Spleen (tissue), 11 donors: Measurements from ENCODE around the gene THBS2. TPM values are rescaled to one million over a fixed set of nuclear protein-coding genes. Genes with fewer than 3 reads are reported as not detected.

Source experiments
- DNase-seq: peaks from one replicate; pipeline ENCODE4 v3.0.0-alpha.2; 2020
- H3K27ac ChIP-seq, 8 donors: fragments of 200-600 bp; sonication (generic) in 7 of 8; 1 replicate in 4 of 8; 2 replicates in 4 of 8; pipeline versions ENCODE4 v1.5.0 to v1.8.0; 2016 to 2021; ENCODE audit warnings: inconsistent platforms in 4 of 8, mild to moderate bottlenecking in 4 of 8, moderate library complexity in 1 of 8
- H3K27me3 ChIP-seq, 7 donors: fragments of 200-600 bp; sonication (generic) in 6 of 7; replicated peaks in 1 of 7; 1 replicate in 4 of 7; 2 replicates in 3 of 7; pipeline versions ENCODE4 v1.5.0 to v1.8.0; 2016 to 2021; ENCODE audit warnings: inconsistent platforms in 3 of 7, mild to moderate bottlenecking in 1 of 7
- H3K36me3 ChIP-seq, 6 donors: fragments of 200-600 bp; sonication (generic) in 5 of 6; 1 replicate in 4 of 6; 2 replicates in 2 of 6; pipeline versions ENCODE4 v1.5.0 to v1.8.0; 2016 to 2021; ENCODE audit warnings: inconsistent platforms in 2 of 6
- H3K4me1 ChIP-seq, 6 donors: fragments of 200-600 bp; sonication (generic) in 5 of 6; 1 replicate in 3 of 6; 2 replicates in 3 of 6; pipeline versions ENCODE4 v1.5.0 to v1.8.0; 2016 to 2021; ENCODE audit warnings: inconsistent platforms in 3 of 6
- H3K4me3 ChIP-seq, 8 donors: fragments of 200-600 bp; sonication (generic) in 7 of 8; 1 replicate in 4 of 8; 2 replicates in 4 of 8; pipeline versions ENCODE4 v1.5.0 to v1.8.0; 2016 to 2021; ENCODE audit warnings: inconsistent platforms in 4 of 8, mild to moderate bottlenecking in 4 of 8, moderate library complexity in 2 of 8
- H3K9me3 ChIP-seq, 8 donors: fragments of 200-600 bp; sonication (generic) in 7 of 8; 1 replicate in 4 of 8; 2 replicates in 4 of 8; pipeline versions ENCODE4 v1.5.0 to v1.8.0; 2016 to 2021; ENCODE audit warnings: inconsistent platforms in 4 of 8
- POLR2A ChIP-seq, 3 donors: fragments of 450-650 bp; IDR thresholded peaks; one replicate each; pipeline ENCODE4 v1.5.1; 2017; ENCODE audit warnings: antibody characterized with exemption in 3 of 3, mild to moderate bottlenecking in 1 of 3
- POLR2AphosphoS5 ChIP-seq, 3 donors: sonication (generic); formaldehyde crosslinking; IDR thresholded peaks; one replicate each; pipeline ENCODE4 v1.5.1; 2017; ENCODE audit warnings: antibody characterized with exemption in 3 of 3
- WGBS, 5 donors: extraction: QIAGEN DNeasy Blood & Tissue Kit in 3 of 5; methylation state at CpG; one replicate each; pipeline versions ENCODE4 v1.1.5 to v1.1.7; 2013 to 2018; 5-methylcytosine and 5-hydroxymethylcytosine counted together
- intact Hi-C: fragments of 100-400 bp; cut with DNase I; formaldehyde crosslinking; loops from one replicate; pipeline ENCODE4 v1.15.0; 2023; ENCODE audit warnings: low total_unique reads
- polyA plus RNA-seq, 3 donors: library from polyadenylated mRNA; stranded (reverse); fragments of 200-250 nt; gene quantifications; one replicate each; pipeline ENCODE4 v1.2.1, GENCODE V29; 2013
- total RNA-seq, 7 donors: library from RNA; depleted of rRNA in 3 of 7; stranded (reverse); fragments of >200 nt in 3 of 7; fragmentation: NEBNext Ultra II Directional in 4 of 7; extraction: Animal tissue kit (Norgen Biotek cat#: 25700) in 4 of 7; gene quantifications; one replicate each; pipeline versions ENCODE4 v1.1.0 to v1.2.1, GENCODE V29; 2016 to 2021
- TF ChIP-seq, protein P1 (sequence below), 11 experiments: fragments of 200-600 bp in 7 of 11; fragments of 450-650 bp in 4 of 11; sonication (generic) in 4 of 11; IDR thresholded peaks in 8 of 11; conservative IDR thresholded peaks in 3 of 11; 1 replicate in 7 of 11; 2 replicates in 4 of 11; pipeline versions ENCODE4 v1.4.0 to v1.8.0; 2016 to 2021; ENCODE audit warnings: antibody characterized with exemption in 11 of 11, inconsistent platforms in 4 of 11, mild to moderate bottlenecking in 1 of 11
- donor health status: healthy with polysubstance abuse.
- donor health status: DM: no; HTN: no; CAD: no; lungs with moderate emphysema.
- donor health status: DM: no; HTN: no; CAD: no.
- donor health status: Bipolar disorder and iron deficiency.
- donor health status: healthy.
- donor health status: DM: no; HTN: no; CAD: no.
- donor health status: DM: yes; HTN: yes; CAD: no.

Gene THBS2
- total and polyA plus RNA-seq, 10 donors, result 1.2 to 24.9 (median 5.7) TPM

DNA sequence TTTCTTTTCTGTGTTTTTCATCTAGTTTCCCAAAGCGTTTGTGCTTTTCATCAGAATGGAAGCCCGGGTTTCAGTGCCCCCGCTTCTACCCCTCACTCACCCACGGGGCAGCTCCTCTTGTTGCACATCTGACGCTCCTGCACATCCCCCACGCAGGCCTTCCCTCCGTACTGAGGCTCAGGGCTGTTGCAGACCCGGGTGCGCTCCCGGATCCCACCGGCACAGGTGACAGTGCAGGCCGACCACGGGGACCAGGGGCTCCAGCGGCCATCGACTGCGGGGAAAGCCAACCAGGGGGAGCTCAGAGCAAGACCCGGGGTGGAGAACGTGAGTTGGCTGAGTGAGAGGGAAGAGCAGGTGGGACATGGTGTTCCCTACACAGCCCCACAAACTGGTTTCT is 19.0 kb downstream of the THBS2 start:
- 85 to 96% (median 94%) methylated on average over 12 to 18 of the region's 18 CpGs for WGBS, 5 donors
- no peak for DNase-seq
- peaks cover 0 to 24% (median 0%) of the 10 kb centered on the region in 8 donors for H3K9me3 ChIP-seq
- no peaks in the 10 kb centered on the region for H3K27me3 ChIP-seq
- no peaks in the 10 kb centered on the region for H3K4me1 ChIP-seq
- H3K36me3 ChIP-seq, result peaks cover 0 to 10% (median 0%) of the 10 kb centered on the region in 6 donors
- H3K27ac ChIP-seq, result no peak overlapping the region
- H3K4me3 ChIP-seq, result no peak overlapping the region
- intact Hi-C loops, result no loop called here
- TF ChIP-seq POLR2A (IDR thresholded peaks at IDR 0.05), result no peak
- TF ChIP-seq, protein P1, sequence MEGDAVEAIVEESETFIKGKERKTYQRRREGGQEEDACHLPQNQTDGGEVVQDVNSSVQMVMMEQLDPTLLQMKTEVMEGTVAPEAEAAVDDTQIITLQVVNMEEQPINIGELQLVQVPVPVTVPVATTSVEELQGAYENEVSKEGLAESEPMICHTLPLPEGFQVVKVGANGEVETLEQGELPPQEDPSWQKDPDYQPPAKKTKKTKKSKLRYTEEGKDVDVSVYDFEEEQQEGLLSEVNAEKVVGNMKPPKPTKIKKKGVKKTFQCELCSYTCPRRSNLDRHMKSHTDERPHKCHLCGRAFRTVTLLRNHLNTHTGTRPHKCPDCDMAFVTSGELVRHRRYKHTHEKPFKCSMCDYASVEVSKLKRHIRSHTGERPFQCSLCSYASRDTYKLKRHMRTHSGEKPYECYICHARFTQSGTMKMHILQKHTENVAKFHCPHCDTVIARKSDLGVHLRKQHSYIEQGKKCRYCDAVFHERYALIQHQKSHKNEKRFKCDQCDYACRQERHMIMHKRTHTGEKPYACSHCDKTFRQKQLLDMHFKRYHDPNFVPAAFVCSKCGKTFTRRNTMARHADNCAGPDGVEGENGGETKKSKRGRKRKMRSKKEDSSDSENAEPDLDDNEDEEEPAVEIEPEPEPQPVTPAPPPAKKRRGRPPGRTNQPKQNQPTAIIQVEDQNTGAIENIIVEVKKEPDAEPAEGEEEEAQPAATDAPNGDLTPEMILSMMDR (IDR thresholded peaks at IDR 0.05 in 8 of 11, conservative IDR thresholded peaks at IDR 0.05 in 3 of 11), result no peak
- TF ChIP-seq POLR2AphosphoS5 (IDR thresholded peaks at IDR 0.05), result no peak

- no peak overlapping the region for H3K4me3 ChIP-seq
- DNase-seq, result no peak
- no peaks in the 10 kb centered on the region for H3K4me1 ChIP-seq
- H3K9me3 ChIP-seq, result peaks cover 0 to 24% (median 0%) of the 10 kb centered on the region in 8 donors
- peaks cover 0 to 10% (median 0%) of the 10 kb centered on the region in 6 donors for H3K36me3 ChIP-seq
- no peaks in the 10 kb centered on the region for H3K27me3 ChIP-seq
- 90 to 96% (median 94%) methylated on average over 6 of the region's 6 CpGs for WGBS, 5 donors
- TF ChIP-seq, protein P1 (IDR thresholded peaks at IDR 0.05 in 8 of 11, conservative IDR thresholded peaks at IDR 0.05 in 3 of 11), result no peak
- no peak for TF ChIP-seq POLR2A (IDR thresholded peaks at IDR 0.05)
- no peak for TF ChIP-seq POLR2AphosphoS5 (IDR thresholded peaks at IDR 0.05)
- no peak overlapping the region for H3K27ac ChIP-seq
- intact Hi-C loops, result no loop called here
Measured at GRCh38 chr6:169233832-169234231, 19.8 kb downstream of the THBS2 start.

DNA sequence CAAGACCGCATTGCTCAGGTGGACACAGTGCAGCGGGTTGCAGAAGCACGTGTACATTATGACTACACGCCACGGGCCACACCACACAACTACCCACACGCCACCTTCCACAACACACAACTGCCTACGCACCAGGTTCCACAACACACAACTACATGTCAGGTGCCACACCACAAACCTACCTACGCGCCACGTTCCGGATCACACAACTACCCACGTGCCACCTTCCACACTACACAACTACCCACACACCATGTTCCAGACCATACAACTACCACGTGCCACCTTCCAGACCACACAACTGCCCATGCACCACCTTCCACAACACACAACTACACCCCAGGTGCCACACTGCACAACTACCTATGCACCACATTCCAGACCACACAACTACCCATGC is 20.5 kb downstream of the THBS2 start:
- Histone ChIP-seq H3K9me3 (peaks cover 0 to 24% (median 0%) of the 10 kb centered on the region in 8 donors), H3K27me3 (no peaks in the 10 kb centered on the region), H3K36me3 (peaks cover 0 to 10% (median 0%) of the 10 kb centered on the region in 6 donors), H3K27ac (no peak overlapping the region), H3K4me3 (no peak overlapping the region), H3K4me1 (no peaks in the 10 kb centered on the region)
- DNase-seq, result no peak
- WGBS, 5 donors, result 80 to 99% (median 96%) methylated on average over 13 of the region's 13 CpGs
- TF ChIP-seq, protein P1 (IDR thresholded peaks at IDR 0.05 in 8 of 11, conservative IDR thresholded peaks at IDR 0.05 in 3 of 11), result no peak
- TF ChIP-seq POLR2A (IDR thresholded peaks at IDR 0.05), result no peak
- no peak for TF ChIP-seq POLR2AphosphoS5 (IDR thresholded peaks at IDR 0.05)
- intact Hi-C loops, result no loop called here

DNA sequence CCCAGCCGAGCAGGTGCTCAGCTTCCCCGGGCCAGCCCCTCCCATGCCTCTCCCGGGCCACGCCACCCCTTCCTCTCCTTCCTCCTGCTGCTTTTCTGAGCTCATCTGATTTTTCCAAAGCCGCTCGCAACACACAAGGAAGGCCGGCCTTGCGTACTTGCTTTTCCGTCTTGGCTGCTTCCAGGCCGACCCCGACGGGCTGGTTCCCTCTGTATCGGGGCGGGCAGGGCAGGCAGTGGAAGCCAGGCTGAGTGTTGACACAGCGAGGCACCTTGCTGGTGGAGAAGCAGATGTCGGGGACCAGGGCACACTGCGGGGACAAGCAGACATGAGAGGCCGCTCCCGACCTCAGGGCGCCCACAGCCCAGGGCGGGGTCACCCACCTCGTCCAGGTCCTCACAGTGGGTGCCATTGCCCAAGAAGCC is 21.1 kb downstream of the THBS2 start:
- Histone ChIP-seq H3K27ac (no peak overlapping the region), H3K27me3 (no peaks in the 10 kb centered on the region), H3K4me1 (no peaks in the 10 kb centered on the region), H3K36me3 (peaks cover 0 to 10% (median 0%) of the 10 kb centered on the region in 6 donors), H3K4me3 (no peak overlapping the region), H3K9me3 (peaks cover 0 to 24% (median 0%) of the 10 kb centered on the region in 8 donors)
- no peak for DNase-seq
- WGBS, 5 donors, result 89 to 96% (median 95%) methylated on average over 17 to 22 of the region's 22 CpGs
- no peak for TF ChIP-seq POLR2AphosphoS5 (IDR thresholded peaks at IDR 0.05)
- TF ChIP-seq, protein P1 (IDR thresholded peaks at IDR 0.05 in 8 of 11, conservative IDR thresholded peaks at IDR 0.05 in 3 of 11), result no peak
- no peak for TF ChIP-seq POLR2A (IDR thresholded peaks at IDR 0.05)
- intact Hi-C loops, result no loop called here
